Activated CD8-positive, alpha-beta memory T cell treated with anti-CD3 and anti-CD28 coated beads, Interleukin-2, amount 50 U/mL, for 1 hour (primary cell): ENCODE measurements around the gene CACNA2D2.

Experiments used
- DNase-seq: peaks from one replicate; pipeline ENCODE4 v3.0.0-alpha.2; 2020; ENCODE audit errors: extremely low read depth

CACNA2D2 gene

GRCh38 chr3:50503504-50504342, at the start of gene CACNA2D2:
CACNA2D2 (minus strand) TSS chr3:50503634; CDS start chr3:50503423, 211 bp downstream.
- DNase-seq, result peak; percentile 16

GRCh38 chr3:50552598-50552997, 49.2 kb upstream of the CACNA2D2 start:
- DNase-seq, result no peak

GRCh38 chr3:50551681-50552435, 48.4 kb upstream of the CACNA2D2 start:
- no peak for DNase-seq

- DNase-seq, result no peak
Observed at GRCh38 chr3:50551054-50551659, 47.7 kb upstream of the CACNA2D2 start.

GRCh38 chr3:50550079-50550736, 46.8 kb upstream of the CACNA2D2 start:
- DNase-seq, result no peak

GRCh38 chr3:50549226-50549625, 45.8 kb upstream of the CACNA2D2 start:
- no peak for DNase-seq

GRCh38 chr3:50545781-50546180, 42.3 kb upstream of the CACNA2D2 start:
- no peak for DNase-seq

GRCh38 chr3:50542177-50543034, 39.0 kb upstream of the CACNA2D2 start:
- DNase-seq, result no peak

- no peak for DNase-seq
Observed at GRCh38 chr3:50539356-50540286, 36.2 kb upstream of the CACNA2D2 start.

- no peak for DNase-seq
Observed at GRCh38 chr3:50537421-50538129, 34.1 kb upstream of the CACNA2D2 start.

- DNase-seq, result no peak
Observed at GRCh38 chr3:50536471-50537180, 33.2 kb upstream of the CACNA2D2 start.

GRCh38 chr3:50534681-50535330, 31.4 kb upstream of the CACNA2D2 start:
- no peak for DNase-seq

- DNase-seq, result no peak
Observed at GRCh38 chr3:50533807-50534461, 30.5 kb upstream of the CACNA2D2 start.

- DNase-seq, result no peak
Observed at GRCh38 chr3:50533316-50533715, 29.9 kb upstream of the CACNA2D2 start.

GRCh38 chr3:50532062-50532705, 28.8 kb upstream of the CACNA2D2 start:
- no peak for DNase-seq

GRCh38 chr3:50531201-50531600, 27.8 kb upstream of the CACNA2D2 start:
- no peak for DNase-seq
